Heart right ventricle (tissue), 16 donors: Measurements from ENCODE around the gene GPR148. TPM values are rescaled to one million over a fixed set of nuclear protein-coding genes. Genes with fewer than 3 reads are reported as not detected.
A peak's percentile ranks its signal among the peaks of the same experiment; 100 is the strongest.

Experiments
- ATAC-seq, 8 donors: fragments of 200-7000 bp; cut with Tn5 transposase; one replicate each; pipeline ENCODE4 v1.9.1; 2020; ENCODE audit warnings: mild to moderate bottlenecking in 8 of 8, moderate library complexity in 8 of 8, moderate number of reproducible peaks in 1 of 8
- DNase-seq, 2 donors: peaks; one replicate each; pipeline ENCODE4 v3.0.0-alpha.2; 2020
- H3K27ac ChIP-seq, 10 donors: fragments of 200-600 bp; sonication (generic) in 2 of 10; one replicate each; pipeline versions ENCODE4 v1.5.0 to v1.8.0; 2020 to 2022; ENCODE audit warnings: mild to moderate bottlenecking in 3 of 10
- H3K27me3 ChIP-seq, 7 donors: fragments of 200-600 bp; one replicate each; pipeline ENCODE4 v1.8.0; 2021 to 2022; ENCODE audit warnings: mild to moderate bottlenecking in 2 of 7
- H3K36me3 ChIP-seq, 9 donors: fragments of 200-600 bp; sonication (generic) in 1 of 9; one replicate each; pipeline versions ENCODE4 v1.5.0 to v1.8.0; 2020 to 2022; ENCODE audit warnings: mild to moderate bottlenecking in 2 of 9
- H3K4me1 ChIP-seq, 9 donors: fragments of 200-600 bp; sonication (generic) in 1 of 9; one replicate each; pipeline versions ENCODE4 v1.5.0 to v1.8.0; 2020 to 2022; ENCODE audit warnings: mild to moderate bottlenecking in 4 of 9
- H3K4me3 ChIP-seq, 10 donors: fragments of 200-600 bp; sonication (generic) in 2 of 10; one replicate each; pipeline versions ENCODE4 v1.5.0 to v1.8.0; 2020 to 2022; ENCODE audit warnings: mild to moderate bottlenecking in 7 of 10, moderate library complexity in 2 of 10
- H3K9me3 ChIP-seq, 11 donors: fragments of 200-600 bp in 10 of 11; sonication (generic) in 2 of 11; one replicate each; pipeline versions ENCODE4 v1.5.0 to v1.8.0; 2013 to 2022; ENCODE audit warnings: mild to moderate bottlenecking in 2 of 11, control low read depth in 1 of 11, moderate library complexity in 1 of 11
- CTCF ChIP-seq, 9 donors: fragments of 200-600 bp; sonication (generic) in 2 of 9; IDR thresholded peaks; one replicate each; pipeline versions ENCODE4 v1.5.0 to v1.8.0; 2021 to 2022; ENCODE audit warnings: antibody characterized with exemption in 9 of 9, mild to moderate bottlenecking in 5 of 9, moderate library complexity in 1 of 9
- whole genome bisulfite sequencing, 2 donors: extraction: QIAGEN DNeasy Blood & Tissue Kit; methylation state at CpG; one replicate each; pipeline ENCODE4 v1.1.7; 2013; ENCODE audit warnings: inconsistent platforms in 1 of 2; 5-methylcytosine and 5-hydroxymethylcytosine counted together
- intact Hi-C, 10 donors: fragments of 100-400 bp; cut with DNase I; formaldehyde crosslinking; loops; one replicate each; pipeline versions ENCODE4 v1.11.1 to v1.14.2; 2022
- polyA plus RNA-seq, 2 donors: library from polyadenylated mRNA; stranded (reverse); fragments of 200-250 nt; gene quantifications; one replicate each; pipeline ENCODE4 v1.2.3, GENCODE V29; 2013
- total RNA-seq, 10 donors: library from RNA; stranded (reverse); fragmentation: NEBNext Ultra II Directional in 3 of 10; extraction: Animal tissue kit (Norgen Biotek cat#: 25700) in 3 of 10; gene quantifications; one replicate each; pipeline versions ENCODE4 v1.2.1 to v1.2.4, GENCODE V29; 2021 to 2023
- donor health status: Arrhythmogenic right ventricular cardiomyopathy.
- donor health status: ischemic (EF 13 %, LVEDD 7.1; RV severe dilation, severe dysfunction).
- donor health status: healthy with polysubstance abuse.
- donor health status: DM: no; HTN: yes; CAD: no.
- donor health status: DM: no; HTN: no; CAD: no.
- donor health status: ischemic (EF 25% LVEDD 6.9; RV normal size, moderate dysfunction).
- donor health status: ischemic (EF 25% LVEDD 5.7; RV mildly dilated, moderate dysfunction).
- donor health status: healthy.
- donor health status: DM: yes; HTN: yes; CAD: no.
- donor health status: Ischemic cardiomyopathy.
- donor health status: ischemic (EF 35%, LVEDD 5.7; RV mildly dilated, moderate dysfunction).
- donor health status: nonischemic (EF 11% LVEDD 7.7; RV severe dilation, severe dysfunction).
- donor health status: DM: yes; HTN: yes; CAD: no.
- donor health status: PGD.
- donor health status: ischemic (EF 29% LVEDD 5.4; RV normal size, mild dysfunction).
- donor health status: nonischemic (EF 23%, LVEDD 6.1; RV moderate dilation, normal function).

The GPR148 gene
- total and polyA plus RNA-seq, 12 donors = not detected

- TF ChIP-seq CTCF (IDR thresholded peaks at IDR 0.05) = no peak
- no peaks in the 10 kb centered on the region for H3K9me3 ChIP-seq
- H3K36me3 ChIP-seq = no peaks in the 10 kb centered on the region
- H3K4me3 ChIP-seq = no peak overlapping the region
- WGBS, 2 donors = 30 to 36% methylated on average over 8 of the region's 8 CpGs
- peaks cover 3 to 72% (median 66%) of the 10 kb centered on the region in 7 donors for H3K27me3 ChIP-seq
- H3K4me1 ChIP-seq = peaks cover 0 to 9% (median 0%) of the 10 kb centered on the region in 9 donors
- intact Hi-C loops = no loop called here
- no peak for ATAC-seq
- no peak for DNase-seq
- no peak overlapping the region for H3K27ac ChIP-seq
These were observed 25.9 kb downstream of the GPR148 start for GRCh38 chr2:130754811-130755210.

- DNase-seq = no peak
- Histone ChIP-seq H3K36me3 (no peaks in the 10 kb centered on the region), H3K27me3 (peaks cover 3 to 77% (median 70%) of the 10 kb centered on the region in 7 donors), H3K9me3 (no peaks in the 10 kb centered on the region), H3K4me1 (peaks cover 0 to 9% (median 0%) of the 10 kb centered on the region in 9 donors), H3K27ac (no peak within 1 kb of the TSS), H3K4me3 (peak within 1 kb of the TSS in 6 of 10 donors; percentile 16 to 43 (median 30))
- 3% methylated on average over 43 of the region's 43 CpGs for WGBS, 2 donors
- no peak for ATAC-seq
- intact Hi-C loops = no loop called here
- TF ChIP-seq CTCF (IDR thresholded peaks at IDR 0.05) = no peak
These were observed 26.6 kb downstream of the GPR148 start, which contains the start of gene AMER3 for GRCh38 chr2:130755256-130756052. TSS of gene AMER3 (plus strand) at chr2:130755540. CDS start at chr2:130762073, 6,533 bp downstream.

- H3K4me3 ChIP-seq = peak overlapping the region in 6 of 10 donors; percentile 16 to 43 (median 30)
- no peaks in the 10 kb centered on the region for H3K36me3 ChIP-seq
- WGBS, 2 donors = 1 to 2% methylated on average over 67 to 80 of the region's 80 CpGs
- TF ChIP-seq CTCF (IDR thresholded peaks at IDR 0.05) = no peak
- ATAC-seq (peak in 6 of 8 donors; percentile 53 to 82 (median 72)), DNase-seq (no peak)
- intact Hi-C loops = no loop called here
- H3K4me1 ChIP-seq = peaks cover 0 to 9% (median 0%) of the 10 kb centered on the region in 9 donors
- H3K27ac ChIP-seq = no peak overlapping the region
- H3K9me3 ChIP-seq = no peaks in the 10 kb centered on the region
- peaks cover 3 to 81% (median 68%) of the 10 kb centered on the region in 7 donors for H3K27me3 ChIP-seq
These were observed 27.4 kb downstream of the GPR148 start for GRCh38 chr2:130756053-130756873.
